SK-N-SH (cell line): ENCODE data around the gene RPL13. TPM values are rescaled to one million over a fixed set of nuclear protein-coding genes. Genes with fewer than 3 reads are reported as not detected.

ENCODE experiments used
- CTCF ChIA-PET: fragments of 300-600, 350-600 bp; formaldehyde crosslinking; extraction: SDS; loops from one replicate; lab custom pipeline; 2021; lab: Yijun Ruan, JAX
- POLR2A ChIA-PET: fragments of 350-600 bp; sonication (Branson Sonifier 250); formaldehyde crosslinking; extraction: SDS; loops from one replicate; lab custom pipeline; 2020; ENCODE audit warnings: antibody characterized with exemption, inconsistent platforms; lab: Yijun Ruan, JAX
- DNase-seq: peaks from one replicate; pipeline ENCODE4 v3.0.0; 2012
- H2AFZ ChIP-seq: fragments of 200-600 bp; sonication (generic); 2 replicates; pipeline ENCODE4 v1.8.1; 2016; ENCODE audit warnings: antibody characterized with exemption, mild to moderate bottlenecking, low read depth
- H3F3A ChIP-seq: fragments of 200-600 bp; sonication (generic); replicated peaks from 2 replicates; pipeline ENCODE3; 2016; ENCODE audit warnings: antibody characterized with exemption, mild to moderate bottlenecking; ENCODE audit not compliant: insufficient read depth
- H3K27ac ChIP-seq, 2 experiments: fragments of 200-500 bp in 1 of 2; fragments of 200-600 bp in 1 of 2; sonication (Bioruptor generic) in 1 of 2; sonication (generic), shearing (Covaris generic) in 1 of 2; 2 replicates each; pipeline versions ENCODE4 v1.5.1 to v1.6.1; 2014 to 2016; ENCODE audit warnings: low read depth in 2 of 2, inconsistent platforms in 1 of 2, low read length in 1 of 2, mild to moderate bottlenecking in 1 of 2, mixed read lengths in 1 of 2
- H3K27me3 ChIP-seq: fragments of 200-600 bp; sonication (generic), shearing (Covaris generic); 2 replicates; pipeline ENCODE4 v1.6.1; 2016; ENCODE audit warnings: mixed run types; ENCODE audit not compliant: insufficient read depth
- H3K36me3 ChIP-seq, 2 experiments: fragments of 200-500 bp in 1 of 2; fragments of 200-600 bp in 1 of 2; sonication (Bioruptor generic) in 1 of 2; sonication (generic) in 1 of 2; replicated peaks in 1 of 2; 2 replicates each; pipeline versions ENCODE3 to v1.5.1; 2014 to 2016; ENCODE audit warnings: low read length in 1 of 2, mild to moderate bottlenecking in 1 of 2; ENCODE audit not compliant: insufficient read depth in 2 of 2, control insufficient read depth in 1 of 2
- H3K4me1 ChIP-seq, 2 experiments: fragments of 200-500 bp in 1 of 2; fragments of 200-600 bp in 1 of 2; sonication (Bioruptor generic) in 1 of 2; sonication (generic), shearing (Covaris generic) in 1 of 2; 2 replicates each; pipeline versions ENCODE4 v1.5.1 to v1.6.1; 2014 to 2016; ENCODE audit warnings: low read depth in 1 of 2, low read length in 1 of 2, mixed run types in 1 of 2; ENCODE audit not compliant: insufficient read depth in 2 of 2, control insufficient read depth in 1 of 2
- H3K4me2 ChIP-seq: fragments of 200-600 bp; sonication (generic), shearing (Covaris generic); 2 replicates; pipeline ENCODE4 v1.6.1; 2017; ENCODE audit warnings: mixed run types
- H3K4me3 ChIP-seq, 2 experiments: fragments of 200-500 bp in 1 of 2; fragments of 200-600 bp in 1 of 2; sonication (Bioruptor generic) in 1 of 2; sonication (generic), shearing (Covaris generic) in 1 of 2; 2 replicates each; pipeline versions ENCODE4 v1.5.1 to v1.8.1; 2014 to 2016; ENCODE audit warnings: low read depth in 2 of 2, inconsistent platforms in 1 of 2, low read length in 1 of 2, mild to moderate bottlenecking in 1 of 2, mixed read lengths in 1 of 2, moderate library complexity in 1 of 2
- H3K79me2 ChIP-seq: fragments of 200-600 bp; sonication (generic); 2 replicates; pipeline ENCODE4 v1.8.1; 2017; ENCODE audit warnings: mild to moderate bottlenecking; ENCODE audit not compliant: insufficient read depth
- H3K9ac ChIP-seq: fragments of 200-600 bp; sonication (generic); 2 replicates; pipeline ENCODE4 v1.6.1; 2017; ENCODE audit warnings: mixed run types
- H3K9me2 ChIP-seq: fragments of 200-600 bp; sonication (generic); 2 replicates; pipeline ENCODE4 v1.6.1; 2017; ENCODE audit warnings: mixed run types
- H3K9me3 ChIP-seq: fragments of 200-600 bp; sonication (generic); 2 replicates; pipeline ENCODE4 v1.6.1; 2017; ENCODE audit warnings: mixed run types, mild to moderate bottlenecking, moderate library complexity
- H4K20me1 ChIP-seq: fragments of 200-600 bp; sonication (generic); 2 replicates; pipeline ENCODE4 v1.6.1; 2017; ENCODE audit warnings: mild to moderate bottlenecking, mixed run types; ENCODE audit not compliant: insufficient read depth
- CTCF ChIP-seq: fragments of 200-600 bp; sonication (generic); IDR thresholded peaks from 2 replicates; pipeline ENCODE4 v1.6.1; 2017; ENCODE audit warnings: antibody characterized with exemption, mild to moderate bottlenecking, moderate library complexity
- EZH2phosphoT487 ChIP-seq: fragments of 200-600 bp; sonication (generic); IDR thresholded peaks from 2 replicates; pipeline ENCODE4 v1.6.1; 2017; ENCODE audit warnings: low read depth, mixed run types, mild to moderate bottlenecking, antibody characterized with exemption, moderate library complexity, borderline replicate concordance
- FOSL2 ChIP-seq: IDR thresholded peaks from 2 replicates; pipeline ENCODE4 v1.4.0; 2012; ENCODE audit warnings: low read depth, mild to moderate bottlenecking, moderate library complexity, borderline replicate concordance
- FOXM1 ChIP-seq: IDR thresholded peaks from 2 replicates; pipeline ENCODE4 v1.4.0; 2012; ENCODE audit warnings: low read depth, mild to moderate bottlenecking
- JUND ChIP-seq: IDR thresholded peaks from 2 replicates; pipeline ENCODE4 v1.4.0; 2012
- MAX ChIP-seq: IDR thresholded peaks from 2 replicates; pipeline ENCODE4 v1.4.0; 2012; ENCODE audit warnings: low read depth
- MXI1 ChIP-seq: IDR thresholded peaks from 2 replicates; pipeline ENCODE4 v1.6.1; 2012; ENCODE audit warnings: mild to moderate bottlenecking, low read depth, low read length, improper control_type of control experiment
- NRF1 ChIP-seq: IDR thresholded peaks from 2 replicates; pipeline ENCODE4 v1.6.1; 2012; ENCODE audit warnings: low read depth, mild to moderate bottlenecking, low read length
- PBX3 ChIP-seq: IDR thresholded peaks from 2 replicates; pipeline ENCODE4; 2012
- RAD21 ChIP-seq: IDR thresholded peaks from 2 replicates; pipeline ENCODE4 v1.6.1; 2012; ENCODE audit warnings: mild to moderate bottlenecking, low read length
- RXRA ChIP-seq: IDR thresholded peaks from 2 replicates; pipeline ENCODE4 v1.4.0; 2012; ENCODE audit warnings: low read depth, mild to moderate bottlenecking, borderline replicate concordance
- SIN3A ChIP-seq: IDR thresholded peaks from 2 replicates; pipeline ENCODE4 v1.6.1; 2012; ENCODE audit warnings: low read depth, mild to moderate bottlenecking, low read length, moderate library complexity, borderline replicate concordance
- TCF12 ChIP-seq: IDR thresholded peaks from 2 replicates; pipeline ENCODE4 v1.4.0; 2012
- WGBS: methylation state at CpG from one replicate; pipeline ENCODE4 v1.1.6; 2017; ENCODE audit warnings: low lambda C conversion rate; 5-methylcytosine and 5-hydroxymethylcytosine counted together
- polyA plus RNA-seq, 3 experiments: library from polyadenylated mRNA; depleted of rRNA; stranded (reverse); fragments of >200 nt; gene quantifications; 2 replicates each; pipeline ENCODE4 v1.2.3, GENCODE V29; 2012

The RPL13 gene
- polyA plus RNA-seq, 1 of the 3 experiments (the other 2 are of a cell fraction): 4,635 TPM

GRCh38 chr16:89557690-89558490 is 2.6 kb upstream of the RPL13 start:
- no peak overlapping the region for H3K4me3 ChIP-seq
- no peak for TF ChIP-seq PBX3
- no peak for TF ChIP-seq MAX
- no peak for TF ChIP-seq RXRA
- TF ChIP-seq TCF12: no peak
- no peak for TF ChIP-seq MXI1
- TF ChIP-seq FOSL2: no peak
- TF ChIP-seq SIN3A: no peak
- TF ChIP-seq NRF1: no peak
- no peak; the same call in 1 of the 2 replicates for TF ChIP-seq CTCF
- TF ChIP-seq RAD21: no peak
- TF ChIP-seq FOXM1: no peak
- no peak for TF ChIP-seq JUND
- no peak for TF ChIP-seq EZH2phosphoT487
- no peak for DNase-seq
- no peaks in the 10 kb centered on the region for H3K27me3 ChIP-seq
- H3K27ac ChIP-seq: no peak overlapping the region
- H3K9me3 ChIP-seq: no peaks in the 10 kb centered on the region
- POLR2A ChIA-PET: no interaction called here
- CTCF ChIA-PET: interaction anchor here (0.6 to 2.4 kb wide), 15 partner anchors 10 to 705 kb away, joined by 3 to 19 read pairs (median 3); partner anchors contain the start of gene SPG7
- no peaks in the 10 kb centered on the region for H3K9me2 ChIP-seq
- H3K79me2 ChIP-seq: peaks cover 24% of the 10 kb centered on the region
- peaks cover under 1 to 14% of the 10 kb centered on the region in 2 experiments; a peak in 3 of 4 replicates for H3K4me1 ChIP-seq
- peaks cover 20% of the 10 kb centered on the region for H4K20me1 ChIP-seq
- H3F3A ChIP-seq: peaks cover 50% of the 10 kb centered on the region
- H3K4me2 ChIP-seq: no peak overlapping the region
- H3K9ac ChIP-seq: no peak overlapping the region
- WGBS: 82% methylated on average over 15 of the region's 19 CpGs
- H3K36me3 ChIP-seq: peaks cover 25 to 44% of the 10 kb centered on the region in 2 experiments
- H2AFZ ChIP-seq: no peak overlapping the region
